NCI-H2196 treated with DMSO at 0.1 percent for 48 hours (cell line): ENCODE measurements around the gene MFGE8.
A peak's percentile ranks its signal among the peaks of the same experiment; 100 is the strongest.

ENCODE experiments used
- DNase-seq: peaks from one replicate; lab custom pipeline; 2025; ENCODE audit not compliant: unreplicated experiment; lab: John Stamatoyannopoulos, UW

MFGE8 gene

GRCh38 chr15:88920186-88920891 lies 7.2 kb upstream of the MFGE8 start:
- DNase-seq = no peak

GRCh38 chr15:88918738-88919137 lies 5.6 kb upstream of the MFGE8 start:
- DNase-seq = peak; percentile 8

- no peak for DNase-seq
Observed at GRCh38 chr15:88917760-88918159, 4.6 kb upstream of the MFGE8 start.

- no peak for DNase-seq
Observed at GRCh38 chr15:88915354-88915753, 2.2 kb upstream of the MFGE8 start.

GRCh38 chr15:88913850-88914169 lies 631 bp upstream of the MFGE8 start:
- DNase-seq = no peak

- no peak for DNase-seq
Observed at GRCh38 chr15:88912500-88912921, 668 bp downstream of the MFGE8 start.

GRCh38 chr15:88911766-88912118 lies 1.4 kb downstream of the MFGE8 start:
- no peak for DNase-seq

- no peak for DNase-seq
Observed at GRCh38 chr15:88909956-88910831, 3.0 kb downstream of the MFGE8 start.

- DNase-seq = no peak
Observed at GRCh38 chr15:88908697-88909621, 4.2 kb downstream of the MFGE8 start.

GRCh38 chr15:88908123-88908522 lies 5.1 kb downstream of the MFGE8 start:
- DNase-seq = no peak

GRCh38 chr15:88907111-88907510 lies 6.1 kb downstream of the MFGE8 start:
- DNase-seq = no peak

- no peak for DNase-seq
Observed at GRCh38 chr15:88906551-88906950, 6.6 kb downstream of the MFGE8 start.

GRCh38 chr15:88906130-88906529 lies 7.0 kb downstream of the MFGE8 start:
- no peak for DNase-seq

GRCh38 chr15:88905576-88905975 lies 7.6 kb downstream of the MFGE8 start:
- DNase-seq = no peak

GRCh38 chr15:88904624-88905327 lies 8.4 kb downstream of the MFGE8 start:
- peak; percentile 36 for DNase-seq

GRCh38 chr15:88904257-88904623 lies 8.9 kb downstream of the MFGE8 start:
- DNase-seq = no peak

- no peak for DNase-seq
Observed at GRCh38 chr15:88902846-88903245, 10.3 kb downstream of the MFGE8 start.

GRCh38 chr15:88902221-88902835 lies 10.9 kb downstream of the MFGE8 start:
- no peak for DNase-seq

- DNase-seq = no peak
Observed at GRCh38 chr15:88901508-88902220, 11.5 kb downstream of the MFGE8 start.

GRCh38 chr15:88900982-88901418 lies 12.2 kb downstream of the MFGE8 start:
- DNase-seq = no peak
